Breast epithelium (tissue), 3 donors: ENCODE measurements around the gene SPTSSB.

Experiments
- POLR2AphosphoS5 ChIP-seq, 3 donors: sonication (generic); formaldehyde crosslinking; IDR thresholded peaks; one replicate each; pipeline ENCODE4 v1.6.1; 2017; ENCODE audit warnings: antibody characterized with exemption in 3 of 3
- TF ChIP-seq, protein P1 (sequence below), 3 donors: fragments of 450-650 bp; IDR thresholded peaks; one replicate each; pipeline ENCODE4 v1.5.1; 2016 to 2017; ENCODE audit warnings: antibody characterized with exemption in 3 of 3, mild to moderate bottlenecking in 3 of 3, moderate library complexity in 3 of 3

DNA sequence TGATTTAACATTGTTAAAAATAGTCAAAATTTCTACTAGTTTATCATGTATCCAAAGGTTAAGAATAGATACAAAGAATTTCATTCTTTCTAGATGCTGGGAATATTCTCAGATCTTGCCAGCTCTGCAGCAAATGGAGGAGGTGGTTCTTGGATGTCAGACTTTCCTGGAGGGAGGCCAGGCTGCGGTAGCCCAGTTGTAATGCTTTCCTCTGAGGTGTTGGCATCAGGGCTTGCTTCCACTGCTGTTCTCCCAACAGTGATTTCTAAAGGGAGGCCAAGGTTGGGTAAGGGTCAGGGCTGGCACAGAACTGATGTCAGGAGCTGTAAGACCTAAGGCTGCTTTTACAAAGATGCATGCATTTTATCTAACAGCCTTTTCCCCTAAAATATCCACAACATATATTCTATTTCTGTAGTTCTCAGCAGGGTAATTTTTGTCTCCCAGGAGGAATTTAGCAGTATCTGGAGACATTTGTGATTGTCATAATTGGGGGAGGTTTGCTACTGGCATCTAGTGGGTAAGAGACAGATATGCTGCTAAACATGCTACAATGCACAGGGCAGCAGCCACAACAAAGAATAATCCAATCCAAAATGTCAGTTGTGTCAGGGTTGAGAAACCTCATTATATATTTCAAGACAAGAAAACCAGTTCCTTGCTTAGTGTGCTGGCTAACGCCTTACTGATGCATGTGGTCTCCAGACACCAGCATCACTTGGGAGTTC lies 42.0 kb upstream of the SPTSSB start:
- TF ChIP-seq, protein P1, sequence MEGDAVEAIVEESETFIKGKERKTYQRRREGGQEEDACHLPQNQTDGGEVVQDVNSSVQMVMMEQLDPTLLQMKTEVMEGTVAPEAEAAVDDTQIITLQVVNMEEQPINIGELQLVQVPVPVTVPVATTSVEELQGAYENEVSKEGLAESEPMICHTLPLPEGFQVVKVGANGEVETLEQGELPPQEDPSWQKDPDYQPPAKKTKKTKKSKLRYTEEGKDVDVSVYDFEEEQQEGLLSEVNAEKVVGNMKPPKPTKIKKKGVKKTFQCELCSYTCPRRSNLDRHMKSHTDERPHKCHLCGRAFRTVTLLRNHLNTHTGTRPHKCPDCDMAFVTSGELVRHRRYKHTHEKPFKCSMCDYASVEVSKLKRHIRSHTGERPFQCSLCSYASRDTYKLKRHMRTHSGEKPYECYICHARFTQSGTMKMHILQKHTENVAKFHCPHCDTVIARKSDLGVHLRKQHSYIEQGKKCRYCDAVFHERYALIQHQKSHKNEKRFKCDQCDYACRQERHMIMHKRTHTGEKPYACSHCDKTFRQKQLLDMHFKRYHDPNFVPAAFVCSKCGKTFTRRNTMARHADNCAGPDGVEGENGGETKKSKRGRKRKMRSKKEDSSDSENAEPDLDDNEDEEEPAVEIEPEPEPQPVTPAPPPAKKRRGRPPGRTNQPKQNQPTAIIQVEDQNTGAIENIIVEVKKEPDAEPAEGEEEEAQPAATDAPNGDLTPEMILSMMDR (IDR thresholded peaks at IDR 0.05) = no peak
- TF ChIP-seq POLR2AphosphoS5 (IDR thresholded peaks at IDR 0.05) = no peak
